D721Med (cell line): ENCODE data around the gene LHX3.

Experiments
- DNase-seq: peaks from one replicate; pipeline ENCODE4 v3.0.0; 2011; ENCODE audit warnings: low spot score; ENCODE audit not compliant: insufficient read length
- FAIRE-seq: peaks from 2 replicates; lab custom pipeline; 2011; peaks lifted over from hg19 to GRCh38; lab: Jason Lieb, UNC
- TF ChIP-seq, protein P1 (sequence below): IDR thresholded peaks from 2 replicates; pipeline ENCODE4 v1.5.1; 2012; ENCODE audit warnings: mild to moderate bottlenecking, control low read depth; ENCODE audit not compliant: insufficient read depth; ENCODE audit errors: missing control alignments

LHX3 gene

GRCh38 chr9:136218271-136218670 is 13.3 kb upstream of the LHX3 start:
- TF ChIP-seq, protein P1, sequence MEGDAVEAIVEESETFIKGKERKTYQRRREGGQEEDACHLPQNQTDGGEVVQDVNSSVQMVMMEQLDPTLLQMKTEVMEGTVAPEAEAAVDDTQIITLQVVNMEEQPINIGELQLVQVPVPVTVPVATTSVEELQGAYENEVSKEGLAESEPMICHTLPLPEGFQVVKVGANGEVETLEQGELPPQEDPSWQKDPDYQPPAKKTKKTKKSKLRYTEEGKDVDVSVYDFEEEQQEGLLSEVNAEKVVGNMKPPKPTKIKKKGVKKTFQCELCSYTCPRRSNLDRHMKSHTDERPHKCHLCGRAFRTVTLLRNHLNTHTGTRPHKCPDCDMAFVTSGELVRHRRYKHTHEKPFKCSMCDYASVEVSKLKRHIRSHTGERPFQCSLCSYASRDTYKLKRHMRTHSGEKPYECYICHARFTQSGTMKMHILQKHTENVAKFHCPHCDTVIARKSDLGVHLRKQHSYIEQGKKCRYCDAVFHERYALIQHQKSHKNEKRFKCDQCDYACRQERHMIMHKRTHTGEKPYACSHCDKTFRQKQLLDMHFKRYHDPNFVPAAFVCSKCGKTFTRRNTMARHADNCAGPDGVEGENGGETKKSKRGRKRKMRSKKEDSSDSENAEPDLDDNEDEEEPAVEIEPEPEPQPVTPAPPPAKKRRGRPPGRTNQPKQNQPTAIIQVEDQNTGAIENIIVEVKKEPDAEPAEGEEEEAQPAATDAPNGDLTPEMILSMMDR = no peak
- DNase-seq = no peak
- no peak for FAIRE-seq

GRCh38 chr9:136216541-136217244 is 11.8 kb upstream of the LHX3 start:
- no peak for FAIRE-seq

DNA sequence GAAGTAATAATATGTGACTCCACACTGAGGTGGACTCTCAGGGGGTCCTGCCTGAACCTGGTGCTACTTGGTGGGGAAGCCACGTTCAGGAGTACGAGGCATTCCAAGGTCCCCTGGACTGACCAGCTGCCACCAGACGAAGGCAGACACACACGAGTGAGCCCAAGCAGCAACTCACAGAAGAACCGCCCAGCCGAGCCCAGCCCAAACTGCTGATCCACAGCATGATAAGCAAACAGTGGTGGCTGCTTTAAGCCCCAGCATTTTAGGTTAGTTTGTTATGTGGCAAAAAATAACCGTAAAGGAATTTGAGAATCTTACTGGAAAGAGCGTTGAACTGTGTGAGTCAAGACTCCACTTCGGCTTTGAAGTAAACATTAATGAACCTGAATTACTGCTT is 8.8 kb upstream of the LHX3 start:
- DNase-seq (no peak), FAIRE-seq (no peak)
- TF ChIP-seq, protein P1 = no peak

More at GRCh38 chr9:136216541-136217244, 11.8 kb upstream of the LHX3 start:
- no peak for DNase-seq
- TF ChIP-seq, protein P1 = no peak

DNA sequence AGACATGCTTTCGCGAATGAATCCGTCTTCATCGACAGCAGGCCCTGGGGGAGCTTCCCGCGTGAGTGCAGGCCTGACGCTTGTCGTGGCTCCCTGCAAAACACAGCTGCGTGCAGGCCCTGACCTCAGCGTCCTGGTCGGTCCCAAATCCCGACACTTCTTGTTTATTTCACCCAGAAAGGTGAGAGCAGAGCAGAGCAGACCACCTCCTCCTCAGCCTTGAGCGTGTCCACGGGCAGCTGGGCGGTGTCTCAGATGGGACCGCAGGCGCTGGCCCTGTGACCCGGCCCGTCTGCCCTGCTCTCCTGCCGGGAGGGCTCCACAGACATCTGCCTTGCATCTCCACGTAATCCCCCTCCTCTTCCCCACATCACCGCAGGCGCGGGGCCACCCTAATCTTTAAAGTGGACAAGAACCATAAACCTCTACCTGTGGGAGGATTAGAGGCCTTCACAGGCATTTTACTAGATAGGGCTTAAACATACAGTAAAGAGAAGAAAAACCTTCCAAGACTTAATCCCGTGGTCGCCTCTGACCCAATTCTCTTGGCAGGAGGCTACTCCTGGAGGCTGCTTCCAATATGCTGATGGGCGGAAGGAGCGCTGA is 7.5 kb upstream of the LHX3 start:
- FAIRE-seq = no peak
- TF ChIP-seq, protein P1 = no peak
- DNase-seq = peak; percentile 70

- TF ChIP-seq, protein P1 = no peak
- no peak for FAIRE-seq
- DNase-seq = peak; percentile 65
Observed at GRCh38 chr9:136211441-136212344, 6.8 kb upstream of the LHX3 start.

GRCh38 chr9:136211006-136211405 is 6.1 kb upstream of the LHX3 start:
- TF ChIP-seq, protein P1 = no peak
- no peak for DNase-seq

More at GRCh38 chr9:136211006-136211405, 6.1 kb upstream of the LHX3 start:
- no peak for FAIRE-seq
